Liver (tissue), 3 donors: ENCODE results near the gene CLCNKB.

ENCODE experiments used
- CTCF ChIP-seq: fragments of 150-350 bp; IDR thresholded peaks from 2 replicates; pipeline ENCODE4 v1.5.1; 2017; ENCODE audit warnings: improper control_type of control experiment, low read depth, low read length; ENCODE audit not compliant: missing input control
- EGR1 ChIP-seq, 2 donors: IDR thresholded peaks; 2 replicates each; pipeline ENCODE4 v1.6.1; 2016 to 2018; ENCODE audit warnings: antibody characterized with exemption in 2 of 2, low read depth in 2 of 2
- FOXA2 ChIP-seq: IDR thresholded peaks from 2 replicates; pipeline ENCODE4 v1.6.1; 2016; ENCODE audit warnings: antibody characterized with exemption
- GABPA ChIP-seq, 2 donors: IDR thresholded peaks in 1 of 2; conservative IDR thresholded peaks in 1 of 2; 2 replicates each; pipeline ENCODE4 v1.6.1; 2016; ENCODE audit warnings: antibody characterized with exemption in 2 of 2, mild to moderate bottlenecking in 1 of 2, moderate library complexity in 1 of 2
- HNF4A ChIP-seq, 2 donors: conservative IDR thresholded peaks; 2 replicates each; pipeline ENCODE4 v1.6.1; 2016; ENCODE audit warnings: antibody characterized with exemption in 2 of 2, mild to moderate bottlenecking in 2 of 2
- HNF4G ChIP-seq: IDR thresholded peaks from 2 replicates; pipeline ENCODE4 v1.6.1; 2016; ENCODE audit warnings: antibody characterized with exemption
- MAX ChIP-seq: IDR thresholded peaks from 2 replicates; pipeline ENCODE4 v1.6.1; 2016; ENCODE audit warnings: antibody characterized with exemption
- RAD21 ChIP-seq, 2 donors: IDR thresholded peaks; 2 replicates each; pipeline ENCODE4 v1.6.1; 2016; ENCODE audit warnings: antibody characterized with exemption in 2 of 2, mild to moderate bottlenecking in 2 of 2
- RXRA ChIP-seq, 2 donors: IDR thresholded peaks; 2 replicates each; pipeline ENCODE4 v1.6.1; 2017 to 2018; ENCODE audit warnings: antibody characterized with exemption in 2 of 2, mild to moderate bottlenecking in 1 of 2
- SP1 ChIP-seq: IDR thresholded peaks from 2 replicates; pipeline ENCODE4 v1.6.1; 2018; ENCODE audit warnings: antibody characterized with exemption, mild to moderate bottlenecking
- TAF1 ChIP-seq: conservative IDR thresholded peaks from 2 replicates; pipeline ENCODE4 v1.6.1; 2016; ENCODE audit warnings: antibody characterized with exemption, mild to moderate bottlenecking
- YY1 ChIP-seq: IDR thresholded peaks from 2 replicates; pipeline ENCODE4 v1.6.1; 2016; ENCODE audit warnings: antibody characterized with exemption, mild to moderate bottlenecking
- TF ChIP-seq, protein P1 (sequence below): IDR thresholded peaks from 2 replicates; pipeline ENCODE4 v1.6.1; 2016; ENCODE audit warnings: antibody characterized with exemption, mild to moderate bottlenecking
- TF ChIP-seq, protein P2 (sequence below): IDR thresholded peaks from 2 replicates; pipeline ENCODE4 v1.6.1; 2016; ENCODE audit warnings: antibody characterized with exemption
- donor health status: healthy.
- donor health status: healthy.

- TF ChIP-seq RXRA (IDR thresholded peaks at IDR 0.05) (no peak), CTCF (no peak), TAF1 (no peak), RAD21 (IDR thresholded peaks at IDR 0.05) (no peak), MAX (no peak), EGR1 (IDR thresholded peaks at IDR 0.05; ENCODE audit: low read depth in 2 of 2) (no peak), SP1 (no peak), YY1 (no peak), HNF4A (conservative IDR thresholded peaks at IDR 0.05) (no peak), GABPA (IDR thresholded peaks at IDR 0.05 in 1 of 2, conservative IDR thresholded peaks at IDR 0.05 in 1 of 2) (no peak), HNF4G (no peak), FOXA2 (no peak)
- TF ChIP-seq, protein P1, sequence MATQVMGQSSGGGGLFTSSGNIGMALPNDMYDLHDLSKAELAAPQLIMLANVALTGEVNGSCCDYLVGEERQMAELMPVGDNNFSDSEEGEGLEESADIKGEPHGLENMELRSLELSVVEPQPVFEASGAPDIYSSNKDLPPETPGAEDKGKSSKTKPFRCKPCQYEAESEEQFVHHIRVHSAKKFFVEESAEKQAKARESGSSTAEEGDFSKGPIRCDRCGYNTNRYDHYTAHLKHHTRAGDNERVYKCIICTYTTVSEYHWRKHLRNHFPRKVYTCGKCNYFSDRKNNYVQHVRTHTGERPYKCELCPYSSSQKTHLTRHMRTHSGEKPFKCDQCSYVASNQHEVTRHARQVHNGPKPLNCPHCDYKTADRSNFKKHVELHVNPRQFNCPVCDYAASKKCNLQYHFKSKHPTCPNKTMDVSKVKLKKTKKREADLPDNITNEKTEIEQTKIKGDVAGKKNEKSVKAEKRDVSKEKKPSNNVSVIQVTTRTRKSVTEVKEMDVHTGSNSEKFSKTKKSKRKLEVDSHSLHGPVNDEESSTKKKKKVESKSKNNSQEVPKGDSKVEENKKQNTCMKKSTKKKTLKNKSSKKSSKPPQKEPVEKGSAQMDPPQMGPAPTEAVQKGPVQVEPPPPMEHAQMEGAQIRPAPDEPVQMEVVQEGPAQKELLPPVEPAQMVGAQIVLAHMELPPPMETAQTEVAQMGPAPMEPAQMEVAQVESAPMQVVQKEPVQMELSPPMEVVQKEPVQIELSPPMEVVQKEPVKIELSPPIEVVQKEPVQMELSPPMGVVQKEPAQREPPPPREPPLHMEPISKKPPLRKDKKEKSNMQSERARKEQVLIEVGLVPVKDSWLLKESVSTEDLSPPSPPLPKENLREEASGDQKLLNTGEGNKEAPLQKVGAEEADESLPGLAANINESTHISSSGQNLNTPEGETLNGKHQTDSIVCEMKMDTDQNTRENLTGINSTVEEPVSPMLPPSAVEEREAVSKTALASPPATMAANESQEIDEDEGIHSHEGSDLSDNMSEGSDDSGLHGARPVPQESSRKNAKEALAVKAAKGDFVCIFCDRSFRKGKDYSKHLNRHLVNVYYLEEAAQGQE: no peak
- TF ChIP-seq, protein P2, sequence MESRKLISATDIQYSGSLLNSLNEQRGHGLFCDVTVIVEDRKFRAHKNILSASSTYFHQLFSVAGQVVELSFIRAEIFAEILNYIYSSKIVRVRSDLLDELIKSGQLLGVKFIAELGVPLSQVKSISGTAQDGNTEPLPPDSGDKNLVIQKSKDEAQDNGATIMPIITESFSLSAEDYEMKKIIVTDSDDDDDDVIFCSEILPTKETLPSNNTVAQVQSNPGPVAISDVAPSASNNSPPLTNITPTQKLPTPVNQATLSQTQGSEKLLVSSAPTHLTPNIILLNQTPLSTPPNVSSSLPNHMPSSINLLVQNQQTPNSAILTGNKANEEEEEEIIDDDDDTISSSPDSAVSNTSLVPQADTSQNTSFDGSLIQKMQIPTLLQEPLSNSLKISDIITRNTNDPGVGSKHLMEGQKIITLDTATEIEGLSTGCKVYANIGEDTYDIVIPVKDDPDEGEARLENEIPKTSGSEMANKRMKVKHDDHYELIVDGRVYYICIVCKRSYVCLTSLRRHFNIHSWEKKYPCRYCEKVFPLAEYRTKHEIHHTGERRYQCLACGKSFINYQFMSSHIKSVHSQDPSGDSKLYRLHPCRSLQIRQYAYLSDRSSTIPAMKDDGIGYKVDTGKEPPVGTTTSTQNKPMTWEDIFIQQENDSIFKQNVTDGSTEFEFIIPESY: no peak
Measured at GRCh38 chr1:16088996-16089395, 45.4 kb downstream of the CLCNKB start.
